Astrocyte (in vitro differentiated cells and primary cell): ENCODE results near the gene SERTAD3. TPM values are rescaled to one million over a fixed set of nuclear protein-coding genes. Genes with fewer than 3 reads are reported as not detected.
A peak's percentile ranks its signal among the peaks of the same experiment; 100 is the strongest.

Experiments used
- DNase-seq: peaks from one replicate; pipeline ENCODE4 v3.0.0-alpha.2; 2010; ENCODE audit warnings: low read depth
- FAIRE-seq: peaks from 2 replicates; lab custom pipeline; 2011; peaks lifted over from hg19 to GRCh38; lab: Jason Lieb, UNC
- H2AFZ ChIP-seq: 2 replicates; pipeline ENCODE4 v1.6.0; 2012; ENCODE audit warnings: low read depth, low read length, inconsistent platforms
- H3K27ac ChIP-seq: 2 replicates; pipeline ENCODE4 v1.5.1; 2011; ENCODE audit warnings: low read depth, low read length, inconsistent platforms
- H3K27me3 ChIP-seq: 2 replicates; pipeline ENCODE4 v1.6.0; 2011; ENCODE audit warnings: low read length, inconsistent platforms; ENCODE audit not compliant: insufficient read depth
- H3K36me3 ChIP-seq: 2 replicates; pipeline ENCODE4 v1.5.1; 2011; ENCODE audit warnings: low read length, inconsistent platforms; ENCODE audit not compliant: insufficient read depth
- H3K4me1 ChIP-seq: 2 replicates; pipeline ENCODE4 v1.5.1; 2011; ENCODE audit warnings: low read length, inconsistent platforms; ENCODE audit not compliant: insufficient read depth
- H3K4me2 ChIP-seq: 2 replicates; pipeline ENCODE4 v1.6.0; 2012; ENCODE audit warnings: low read length, inconsistent platforms
- H3K4me3 ChIP-seq: 2 replicates; pipeline ENCODE4 v1.5.1; 2011; ENCODE audit warnings: low read depth, mild to moderate bottlenecking, low read length, inconsistent platforms; ENCODE audit not compliant: insufficient read depth
- H3K79me2 ChIP-seq: 2 replicates; pipeline ENCODE4 v1.6.0; 2012; ENCODE audit warnings: mild to moderate bottlenecking, low read length, inconsistent platforms; ENCODE audit not compliant: insufficient read depth
- H3K9ac ChIP-seq: 2 replicates; pipeline ENCODE4 v1.6.0; 2012; ENCODE audit warnings: mild to moderate bottlenecking, low read length, inconsistent platforms
- H3K9me3 ChIP-seq: 2 replicates; pipeline ENCODE4 v1.5.1; 2012; ENCODE audit warnings: low read depth, mild to moderate bottlenecking, low read length, inconsistent platforms; ENCODE audit not compliant: insufficient read depth
- H4K20me1 ChIP-seq: 2 replicates; pipeline ENCODE4 v1.6.0; 2012; ENCODE audit warnings: low read length, inconsistent platforms; ENCODE audit not compliant: insufficient read depth
- H3K27ac Mint-ChIP-seq: one replicate; pipeline ENCODE4 v1.8.0; 2021; ENCODE audit warnings: mild to moderate bottlenecking, mixed read lengths; ENCODE audit not compliant: unreplicated experiment
- H3K27me3 Mint-ChIP-seq: one replicate; pipeline ENCODE4 v1.8.0; 2021; ENCODE audit warnings: low read depth, mixed read lengths; ENCODE audit not compliant: unreplicated experiment
- H3K36me3 Mint-ChIP-seq: one replicate; pipeline ENCODE4 v1.8.0; 2021; ENCODE audit warnings: low read depth, mixed read lengths; ENCODE audit not compliant: unreplicated experiment
- H3K4me1 Mint-ChIP-seq: one replicate; pipeline ENCODE4 v1.8.0; 2021; ENCODE audit warnings: low read depth, mixed read lengths; ENCODE audit not compliant: unreplicated experiment
- H3K4me3 Mint-ChIP-seq: one replicate; pipeline ENCODE4 v1.8.0; 2021; ENCODE audit warnings: mild to moderate bottlenecking, moderate library complexity, mixed read lengths; ENCODE audit not compliant: unreplicated experiment
- H3K9me3 Mint-ChIP-seq: one replicate; pipeline ENCODE4 v1.8.0; 2021; ENCODE audit warnings: mild to moderate bottlenecking, mixed read lengths; ENCODE audit not compliant: unreplicated experiment
- CTCF ChIP-seq: IDR thresholded peaks from 2 replicates; pipeline ENCODE4 v1.5.1; 2011; ENCODE audit warnings: low read depth, mild to moderate bottlenecking, inconsistent platforms, low read length, moderate library complexity; ENCODE audit not compliant: insufficient read depth
- EZH2 ChIP-seq: IDR thresholded peaks from 2 replicates; pipeline ENCODE4 v1.6.1; 2012; ENCODE audit warnings: mild to moderate bottlenecking, low read length, inconsistent platforms; ENCODE audit not compliant: insufficient read depth
- total RNA-seq: library from RNA; stranded (reverse); gene quantifications from 2 replicates; pipeline ENCODE4 v1.2.1, GENCODE V29; 2021

SERTAD3 gene
- total RNA-seq, 1 donor from 2014 or later = 49.7 TPM

GRCh38 chr19:40395956-40396355, 48.2 kb downstream of the SERTAD3 start:
- H3K9ac ChIP-seq = no peak overlapping the region
- H3K4me2 ChIP-seq = no peak overlapping the region
- Mint-ChIP-seq H3K9me3 (no peaks in the 10 kb centered on the region), H3K27ac (peak overlapping the region; percentile 1), H3K4me1 (no peaks in the 10 kb centered on the region), H3K27me3 (peaks cover 32% of the 10 kb centered on the region), H3K4me3 (no peak overlapping the region), H3K36me3 (peaks cover 4% of the 10 kb centered on the region)
- H3K27me3 ChIP-seq = no peaks in the 10 kb centered on the region
- FAIRE-seq (no peak), DNase-seq (no peak)
- H4K20me1 ChIP-seq = no peaks in the 10 kb centered on the region
- no peaks in the 10 kb centered on the region for H3K9me3 ChIP-seq
- H3K27ac ChIP-seq = no peak overlapping the region
- H3K79me2 ChIP-seq = no peaks in the 10 kb centered on the region
- H2AFZ ChIP-seq = no peak overlapping the region
- no peaks in the 10 kb centered on the region for H3K36me3 ChIP-seq
- H3K4me3 ChIP-seq = no peak overlapping the region
- TF ChIP-seq EZH2 (no peak), CTCF (no peak)
- H3K4me1 ChIP-seq = no peaks in the 10 kb centered on the region

GRCh38 chr19:40394816-40395210, 49.3 kb downstream of the SERTAD3 start:
- Histone ChIP-seq H3K9ac (no peak overlapping the region), H2AFZ (no peak overlapping the region), H4K20me1 (no peaks in the 10 kb centered on the region), H3K27ac (no peak overlapping the region), H3K79me2 (no peaks in the 10 kb centered on the region), H3K4me2 (no peak overlapping the region), H3K27me3 (no peaks in the 10 kb centered on the region), H3K9me3 (no peaks in the 10 kb centered on the region), H3K36me3 (no peaks in the 10 kb centered on the region), H3K4me1 (no peaks in the 10 kb centered on the region), H3K4me3 (no peak overlapping the region)
- TF ChIP-seq CTCF (no peak), EZH2 (no peak)
- H3K27ac Mint-ChIP-seq = no peak overlapping the region
- H3K4me3 Mint-ChIP-seq = no peak overlapping the region
- H3K9me3 Mint-ChIP-seq = no peaks in the 10 kb centered on the region
- H3K27me3 Mint-ChIP-seq = peaks cover 35% of the 10 kb centered on the region
- H3K36me3 Mint-ChIP-seq = peaks cover 7% of the 10 kb centered on the region
- no peaks in the 10 kb centered on the region for H3K4me1 Mint-ChIP-seq
- DNase-seq = no peak
- FAIRE-seq = no peak

- Mint-ChIP-seq H3K9me3 (no peaks in the 10 kb centered on the region), H3K36me3 (peaks cover 4% of the 10 kb centered on the region), H3K4me3 (no peak overlapping the region), H3K4me1 (no peaks in the 10 kb centered on the region), H3K27ac (no peak overlapping the region), H3K27me3 (peaks cover 30% of the 10 kb centered on the region)
- no peaks in the 10 kb centered on the region for H3K79me2 ChIP-seq
- H3K9ac ChIP-seq = no peak overlapping the region
- H2AFZ ChIP-seq = no peak overlapping the region
- no peak overlapping the region for H3K27ac ChIP-seq
- no peaks in the 10 kb centered on the region for H4K20me1 ChIP-seq
- no peak overlapping the region for H3K4me3 ChIP-seq
- no peaks in the 10 kb centered on the region for H3K9me3 ChIP-seq
- FAIRE-seq (no peak), DNase-seq (no peak)
- no peaks in the 10 kb centered on the region for H3K4me1 ChIP-seq
- TF ChIP-seq CTCF = no peak
- no peak for TF ChIP-seq EZH2
- no peaks in the 10 kb centered on the region for H3K27me3 ChIP-seq
- H3K4me2 ChIP-seq = no peak overlapping the region
- H3K36me3 ChIP-seq = no peaks in the 10 kb centered on the region
Measured at GRCh38 chr19:40393894-40394815, 50.0 kb downstream of the SERTAD3 start.
